Pancreas (tissue), 10 donors: ENCODE results near the gene CDC42EP5. TPM values are rescaled to one million over a fixed set of nuclear protein-coding genes. Genes with fewer than 3 reads are reported as not detected.

ENCODE experiments used
- ATAC-seq, 4 donors: fragments of 200-7000 bp; cut with Tn5 transposase; one replicate each; pipeline versions ENCODE4 v1.8.0 to v1.9.1; 2020; ENCODE audit warnings: mild to moderate bottlenecking in 4 of 4, moderate library complexity in 4 of 4
- DNase-seq, 6 donors: peaks; one replicate each; pipeline ENCODE4 v3.0.0-alpha.2; 2020
- FAIRE-seq: peaks from 2 replicates; lab custom pipeline; 2012; peaks lifted over from hg19 to GRCh38; lab: Jason Lieb, UNC
- H3K27ac ChIP-seq, 4 donors: fragments of 200-600 bp; sonication (generic); 1 replicate in 3 of 4; 2 replicates in 1 of 4; pipeline versions ENCODE4 v1.5.0 to v1.8.0; 2020
- H3K27me3 ChIP-seq, 4 donors: fragments of 200-600 bp; one replicate each; pipeline ENCODE4 v1.8.0; 2021
- H3K36me3 ChIP-seq, 3 donors: fragments of 200-600 bp; sonication (generic) in 1 of 3; one replicate each; pipeline versions ENCODE4 v1.5.0 to v1.8.0; 2020 to 2021
- H3K4me1 ChIP-seq, 3 donors: fragments of 200-600 bp; one replicate each; pipeline ENCODE4 v1.8.0; 2021
- H3K4me3 ChIP-seq, 4 donors: fragments of 200-600 bp; sonication (generic) in 2 of 4; one replicate each; pipeline versions ENCODE4 v1.5.0 to v1.8.0; 2020 to 2021
- H3K9me3 ChIP-seq, 4 donors: fragments of 200-600 bp; one replicate each; pipeline ENCODE4 v1.8.0; 2021
- CTCF ChIP-seq, 4 donors: fragments of 200-600 bp; sonication (generic) in 3 of 4; IDR thresholded peaks; one replicate each; pipeline versions ENCODE4 v1.5.0 to v1.8.0; 2021; ENCODE audit warnings: antibody characterized with exemption in 4 of 4
- WGBS, 2 donors: extraction: QIAGEN DNeasy Blood & Tissue Kit; methylation state at CpG; one replicate each; pipeline ENCODE4 v1.1.7; 2013; 5-methylcytosine and 5-hydroxymethylcytosine counted together
- intact Hi-C, 3 donors: fragments of 100-400 bp; cut with DNase I; formaldehyde crosslinking; loops; one replicate each; pipeline versions ENCODE4 v1.11.1 to v1.14.2; 2022
- polyA plus RNA-seq, 2 donors: library from polyadenylated mRNA; stranded (reverse); fragments of 200-250 nt; gene quantifications; one replicate each; pipeline ENCODE4 v1.2.3, GENCODE V29; 2013
- total RNA-seq, 6 donors: library from RNA; stranded (reverse); fragmentation: NEBNext Ultra II Directional in 4 of 6; extraction: Animal tissue kit (Norgen Biotek cat#: 25700) in 4 of 6; gene quantifications; one replicate each; pipeline versions ENCODE4 v1.2.1 to v1.2.4, GENCODE V29; 2021 to 2023
- donor health status: healthy with polysubstance abuse.
- donor health status: DM: no; HTN: no; CAD: no; lungs with moderate emphysema.
- donor health status: DM: no; HTN: no; CAD: no.
- donor health status: control.
- donor health status: control.
- donor health status: Bipolar disorder and iron deficiency.
- donor health status: DM: yes; HTN: yes; CAD: no.
- donor health status: DM: no; HTN: no; CAD: no.
- donor health status: DM: no; HTN: no; CAD: no.
- donor health status: DM: yes; HTN: yes; CAD: no.

CDC42EP5 gene
- total and polyA plus RNA-seq, 8 donors, result 7.5 to 48.0 (median 15.7) TPM

- TF ChIP-seq CTCF (IDR thresholded peaks at IDR 0.05), result no peak
- 69 to 78% methylated on average over 5 of the region's 5 CpGs for WGBS, 2 donors
- no peaks in the 10 kb centered on the region for H3K9me3 ChIP-seq
- FAIRE-seq, result no peak
- intact Hi-C loops, result no loop called here
- H3K27ac ChIP-seq, result no peak overlapping the region
- H3K4me1 ChIP-seq, result no peaks in the 10 kb centered on the region
- H3K36me3 ChIP-seq, result no peaks in the 10 kb centered on the region
- DNase-seq, result no peak
- H3K4me3 ChIP-seq, result no peak overlapping the region
- ATAC-seq, result no peak
- no peaks in the 10 kb centered on the region for H3K27me3 ChIP-seq
These were observed 12.8 kb upstream of the CDC42EP5 start for GRCh38 chr19:54485851-54486250.

GRCh38 chr19:54484451-54484850 lies 11.4 kb upstream of the CDC42EP5 start:
- no peak overlapping the region for H3K4me3 ChIP-seq
- DNase-seq (no peak), ATAC-seq (no peak), FAIRE-seq (no peak)
- no peaks in the 10 kb centered on the region for H3K9me3 ChIP-seq
- no peaks in the 10 kb centered on the region for H3K36me3 ChIP-seq
- H3K27me3 ChIP-seq, result no peaks in the 10 kb centered on the region
- no peak overlapping the region for H3K27ac ChIP-seq
- intact Hi-C loops, result no loop called here
- WGBS, 2 donors, result 52 to 71% methylated on average over 10 of the region's 10 CpGs
- no peaks in the 10 kb centered on the region for H3K4me1 ChIP-seq
- no peak for TF ChIP-seq CTCF (IDR thresholded peaks at IDR 0.05)

- intact Hi-C loops, result no loop called here
- Histone ChIP-seq H3K27me3 (no peaks in the 10 kb centered on the region), H3K27ac (no peak overlapping the region), H3K9me3 (no peaks in the 10 kb centered on the region), H3K4me1 (no peaks in the 10 kb centered on the region), H3K36me3 (no peaks in the 10 kb centered on the region), H3K4me3 (no peak overlapping the region)
- DNase-seq (no peak), ATAC-seq (no peak), FAIRE-seq (no peak)
- TF ChIP-seq CTCF (IDR thresholded peaks at IDR 0.05), result no peak
- WGBS, 2 donors, result 58 to 70% methylated on average over 3 of the region's 3 CpGs
These were observed 9.8 kb upstream of the CDC42EP5 start for GRCh38 chr19:54482889-54483288.

GRCh38 chr19:54481326-54481930 lies 8.3 kb upstream of the CDC42EP5 start:
- FAIRE-seq, result no peak
- WGBS, 2 donors, result 8 to 9% methylated on average over 16 of the region's 16 CpGs

More at GRCh38 chr19:54481326-54481930, 8.3 kb upstream of the CDC42EP5 start:
- DNase-seq (peak in 1 of 6 donors; percentile 22), ATAC-seq (peak; percentile 56 to 80 (median 66))
- intact Hi-C loops, result no loop called here
- Histone ChIP-seq H3K4me3 (no peak overlapping the region), H3K9me3 (no peaks in the 10 kb centered on the region), H3K27ac (no peak overlapping the region), H3K36me3 (no peaks in the 10 kb centered on the region), H3K4me1 (no peaks in the 10 kb centered on the region), H3K27me3 (no peaks in the 10 kb centered on the region)
- TF ChIP-seq CTCF (IDR thresholded peaks at IDR 0.05), result peak; percentile 19 to 36 (median 26)
